Nephron (organoid): ENCODE measurements around the gene APOL4.
"Not testable (repeated sequence)": the region's sequence is repeated elsewhere in the genome, so short reads cannot be mapped to it uniquely, and the experiment has no call there.

ENCODE experiments used
- H3K27ac Mint-ChIP-seq, 3 experiments: 2 replicates each; pipeline ENCODE4 v1.8.0; 2020; ENCODE audit warnings: mixed read lengths in 3 of 3, mild to moderate bottlenecking in 2 of 3, moderate library complexity in 1 of 3
- H3K27me3 Mint-ChIP-seq: 2 replicates; pipeline ENCODE4 v1.8.0; 2021; ENCODE audit warnings: low read depth, mild to moderate bottlenecking, moderate library complexity, mixed read lengths
- H3K36me3 Mint-ChIP-seq: 2 replicates; pipeline ENCODE4 v1.8.0; 2020; ENCODE audit warnings: low read depth, mixed read lengths
- H3K4me1 Mint-ChIP-seq: 2 replicates; pipeline ENCODE4 v1.8.0; 2020; ENCODE audit warnings: mixed read lengths
- H3K4me3 Mint-ChIP-seq, 3 experiments: 2 replicates each; pipeline ENCODE4 v1.8.0; 2020; ENCODE audit warnings: mild to moderate bottlenecking in 3 of 3, mixed read lengths in 3 of 3, moderate library complexity in 2 of 3
- H3K9me3 Mint-ChIP-seq: 2 replicates; pipeline ENCODE4 v1.8.0; 2020; ENCODE audit warnings: mixed read lengths
- TF ChIP-seq, protein P1 (sequence below), 3 experiments: fragments of 200-600 bp; sonication (generic); IDR thresholded peaks; one replicate each; pipeline ENCODE4 v1.5.0; 2021; ENCODE audit warnings: antibody characterized with exemption in 3 of 3; ENCODE audit not compliant: unreplicated experiment in 3 of 3

APOL4 gene

DNA sequence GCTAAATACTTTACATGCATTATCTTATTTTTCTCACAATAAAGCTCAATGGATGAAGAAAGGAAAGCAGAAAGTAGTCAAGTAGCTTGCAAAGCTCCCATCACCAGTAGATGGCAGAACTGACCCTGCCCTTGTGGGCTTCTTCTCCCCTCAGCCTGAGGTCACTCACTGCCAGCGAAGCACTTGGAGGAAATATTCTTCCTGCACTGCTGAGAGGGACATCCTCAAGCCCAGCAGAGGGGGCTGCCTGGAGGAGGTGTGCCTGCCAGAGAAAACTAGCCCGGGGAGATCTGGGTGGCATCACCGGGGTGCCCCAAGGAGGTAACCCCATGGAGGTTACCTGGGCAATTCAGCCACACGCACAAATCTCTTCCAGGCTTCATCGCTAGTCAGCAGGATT is 6.6 kb downstream of the APOL4 start:
- no peaks in the 10 kb centered on the region for H3K36me3 Mint-ChIP-seq
- no peak overlapping the region for H3K4me3 Mint-ChIP-seq
- H3K9me3 Mint-ChIP-seq, result no peaks in the 10 kb centered on the region
- peak overlapping the region; percentile 94 to 99 (median 98) for H3K27ac Mint-ChIP-seq
- TF ChIP-seq, protein P1, sequence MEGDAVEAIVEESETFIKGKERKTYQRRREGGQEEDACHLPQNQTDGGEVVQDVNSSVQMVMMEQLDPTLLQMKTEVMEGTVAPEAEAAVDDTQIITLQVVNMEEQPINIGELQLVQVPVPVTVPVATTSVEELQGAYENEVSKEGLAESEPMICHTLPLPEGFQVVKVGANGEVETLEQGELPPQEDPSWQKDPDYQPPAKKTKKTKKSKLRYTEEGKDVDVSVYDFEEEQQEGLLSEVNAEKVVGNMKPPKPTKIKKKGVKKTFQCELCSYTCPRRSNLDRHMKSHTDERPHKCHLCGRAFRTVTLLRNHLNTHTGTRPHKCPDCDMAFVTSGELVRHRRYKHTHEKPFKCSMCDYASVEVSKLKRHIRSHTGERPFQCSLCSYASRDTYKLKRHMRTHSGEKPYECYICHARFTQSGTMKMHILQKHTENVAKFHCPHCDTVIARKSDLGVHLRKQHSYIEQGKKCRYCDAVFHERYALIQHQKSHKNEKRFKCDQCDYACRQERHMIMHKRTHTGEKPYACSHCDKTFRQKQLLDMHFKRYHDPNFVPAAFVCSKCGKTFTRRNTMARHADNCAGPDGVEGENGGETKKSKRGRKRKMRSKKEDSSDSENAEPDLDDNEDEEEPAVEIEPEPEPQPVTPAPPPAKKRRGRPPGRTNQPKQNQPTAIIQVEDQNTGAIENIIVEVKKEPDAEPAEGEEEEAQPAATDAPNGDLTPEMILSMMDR (IDR thresholded peaks at IDR 0.05; ENCODE audit: unreplicated experiment in 3 of 3), result peak; percentile 75 to 80 (median 75)
- peaks cover 47% of the 10 kb centered on the region for H3K4me1 Mint-ChIP-seq
- peaks cover 11% of the 10 kb centered on the region for H3K27me3 Mint-ChIP-seq

DNA sequence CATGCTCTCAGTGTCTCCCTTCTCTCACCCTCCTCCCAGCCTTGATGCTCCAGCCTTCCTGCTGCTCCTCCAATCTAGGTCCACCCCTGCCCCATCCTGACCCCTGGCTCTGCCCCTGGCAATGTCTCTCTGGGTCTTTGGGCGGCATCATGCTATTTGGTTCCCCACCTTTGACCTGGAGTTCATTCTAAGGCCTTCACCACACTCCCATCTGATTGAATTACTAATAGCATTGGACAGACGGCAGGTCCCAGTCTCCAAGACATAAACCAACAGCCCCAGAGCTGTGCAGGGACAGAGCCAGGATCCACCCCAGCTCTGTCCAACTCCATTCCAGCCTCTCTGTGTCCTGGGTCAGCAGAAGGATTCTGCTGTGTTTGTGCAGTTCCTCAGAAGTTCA is 7.2 kb downstream of the APOL4 start:
- Mint-ChIP-seq H3K27me3 (peaks cover 14% of the 10 kb centered on the region), H3K36me3 (no peaks in the 10 kb centered on the region), H3K4me1 (peaks cover 44% of the 10 kb centered on the region), H3K9me3 (no peaks in the 10 kb centered on the region), H3K27ac (peak overlapping the region in 2 of 3 experiments; percentile 94 to 99), H3K4me3 (no peak overlapping the region)
- TF ChIP-seq, protein P1 (IDR thresholded peaks at IDR 0.05; ENCODE audit: unreplicated experiment in 3 of 3), result no peak

DNA sequence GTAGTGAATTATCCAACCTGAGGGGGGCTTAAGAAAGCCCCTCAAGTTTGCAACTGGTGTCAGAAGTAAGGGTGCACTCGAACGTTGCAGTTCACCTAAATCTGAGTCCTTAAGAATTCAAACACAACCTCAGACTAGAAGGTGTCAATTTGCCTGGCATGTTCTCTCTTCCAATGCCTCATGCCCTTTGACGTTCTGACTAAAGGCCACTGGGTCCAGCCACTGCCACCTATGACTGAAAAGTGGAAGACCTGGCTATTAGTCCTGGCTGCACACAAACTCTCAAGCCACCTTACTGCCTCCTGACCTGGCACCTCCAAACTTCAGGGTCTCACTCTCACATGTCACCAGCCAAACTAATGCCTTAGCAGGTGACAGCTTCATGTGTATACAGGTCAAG is 8.0 kb downstream of the APOL4 start:
- H3K27ac Mint-ChIP-seq, result no peak overlapping the region
- TF ChIP-seq, protein P1 (IDR thresholded peaks at IDR 0.05; ENCODE audit: unreplicated experiment in 3 of 3), result no peak
- H3K4me3 Mint-ChIP-seq, result no peak overlapping the region
- H3K4me1 Mint-ChIP-seq, result peaks cover 41% of the 10 kb centered on the region
- H3K27me3 Mint-ChIP-seq, result peaks cover 18% of the 10 kb centered on the region
- no peaks in the 10 kb centered on the region for H3K9me3 Mint-ChIP-seq
- H3K36me3 Mint-ChIP-seq, result no peaks in the 10 kb centered on the region

DNA sequence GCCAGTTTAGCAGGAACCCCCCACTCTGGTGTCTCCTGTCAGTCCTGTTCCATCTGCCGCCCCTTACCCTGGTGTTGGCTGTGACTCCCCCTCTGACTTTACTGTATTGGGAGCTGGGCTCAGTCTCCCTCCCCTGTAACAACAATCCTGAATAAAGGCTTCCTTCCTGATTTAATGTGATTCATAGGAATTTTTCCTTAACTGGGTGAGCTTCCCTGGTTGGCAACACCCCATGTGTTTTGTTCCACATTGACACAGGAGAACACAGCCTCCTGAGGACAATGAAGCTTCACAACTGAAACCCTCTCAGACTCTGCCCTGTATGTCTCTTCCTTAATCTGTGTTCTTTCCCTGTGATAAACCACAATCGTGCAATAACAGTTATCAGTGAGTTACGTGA is 8.4 kb downstream of the APOL4 start:
- Mint-ChIP-seq H3K36me3 (no peaks in the 10 kb centered on the region), H3K4me3 (no peak overlapping the region), H3K27me3 (peaks cover 18% of the 10 kb centered on the region), H3K9me3 (no peaks in the 10 kb centered on the region), H3K4me1 (peaks cover 37% of the 10 kb centered on the region), H3K27ac (no peak overlapping the region)
- TF ChIP-seq, protein P1 (IDR thresholded peaks at IDR 0.05; ENCODE audit: unreplicated experiment in 3 of 3), result no peak

DNA sequence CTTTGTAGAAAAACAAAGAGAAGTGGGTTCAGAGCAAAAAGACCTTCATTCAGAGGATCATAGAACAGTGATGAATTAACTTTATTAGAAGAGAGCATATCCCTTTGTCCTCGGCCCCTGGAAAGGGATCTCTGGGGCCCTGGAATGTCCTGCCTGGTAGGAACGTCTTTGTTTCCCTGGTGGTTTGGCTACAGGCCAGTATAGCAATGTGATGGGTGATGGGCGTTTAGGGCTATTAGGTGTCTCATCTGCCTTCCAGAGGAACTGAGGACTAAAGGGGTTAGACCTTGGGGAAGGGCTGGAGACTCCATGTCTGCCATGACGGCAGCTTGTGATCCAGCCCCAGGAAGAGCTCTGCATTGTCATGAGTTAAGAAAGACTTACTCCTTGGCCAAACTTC is 9.1 kb downstream of the APOL4 start:
- no peak overlapping the region for H3K4me3 Mint-ChIP-seq
- no peaks in the 10 kb centered on the region for H3K9me3 Mint-ChIP-seq
- peak overlapping the region in 1 of 3 experiments; percentile 13 for H3K27ac Mint-ChIP-seq
- peaks cover 21% of the 10 kb centered on the region for H3K27me3 Mint-ChIP-seq
- TF ChIP-seq, protein P1 (IDR thresholded peaks at IDR 0.05; ENCODE audit: unreplicated experiment in 3 of 3), result no peak
- H3K4me1 Mint-ChIP-seq, result peaks cover 30% of the 10 kb centered on the region
- no peaks in the 10 kb centered on the region for H3K36me3 Mint-ChIP-seq

DNA sequence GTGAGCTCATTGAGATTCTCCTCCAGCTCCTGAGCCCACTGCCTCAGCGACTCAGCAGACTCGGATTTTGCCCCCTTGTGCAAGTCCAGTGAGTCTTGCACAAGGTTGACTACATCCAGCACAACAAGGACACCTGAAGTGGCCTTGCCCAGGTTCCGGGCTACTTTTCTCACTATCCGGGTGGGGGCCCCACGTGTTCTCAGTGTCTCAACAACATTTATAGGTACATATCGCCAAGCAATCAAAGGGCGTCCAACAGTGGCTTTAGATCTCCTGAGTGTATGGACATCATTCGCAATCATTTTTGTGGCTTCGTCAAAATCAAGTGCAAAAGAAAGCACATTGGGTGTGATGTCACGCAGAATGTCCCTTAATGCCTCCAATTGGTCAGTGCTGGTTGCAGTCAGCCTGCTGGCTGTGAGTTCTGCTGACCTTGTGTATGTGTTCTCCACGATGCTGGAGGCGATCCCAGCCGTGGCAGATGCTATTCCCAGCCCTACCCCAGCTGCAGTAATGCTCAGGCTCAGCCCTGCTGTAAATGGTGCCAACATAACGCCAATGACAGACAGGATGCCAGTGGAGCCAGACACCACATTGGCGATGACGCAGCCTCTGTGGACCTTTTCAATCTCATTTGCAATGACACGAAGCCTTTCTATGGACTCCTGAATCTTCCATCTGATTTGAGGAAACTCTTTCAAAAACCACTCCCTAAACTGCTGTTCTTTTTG is 10.3 kb downstream of the APOL4 start:
- TF ChIP-seq, protein P1 (IDR thresholded peaks at IDR 0.05; ENCODE audit: unreplicated experiment in 3 of 3), result no peak
- Mint-ChIP-seq H3K4me3 (no peak overlapping the region), H3K27ac (no peak overlapping the region), H3K4me1 (peaks cover 18% of the 10 kb centered on the region), H3K36me3 (no peaks in the 10 kb centered on the region), H3K27me3 (peaks cover 21% of the 10 kb centered on the region), H3K9me3 (no peaks in the 10 kb centered on the region)

DNA sequence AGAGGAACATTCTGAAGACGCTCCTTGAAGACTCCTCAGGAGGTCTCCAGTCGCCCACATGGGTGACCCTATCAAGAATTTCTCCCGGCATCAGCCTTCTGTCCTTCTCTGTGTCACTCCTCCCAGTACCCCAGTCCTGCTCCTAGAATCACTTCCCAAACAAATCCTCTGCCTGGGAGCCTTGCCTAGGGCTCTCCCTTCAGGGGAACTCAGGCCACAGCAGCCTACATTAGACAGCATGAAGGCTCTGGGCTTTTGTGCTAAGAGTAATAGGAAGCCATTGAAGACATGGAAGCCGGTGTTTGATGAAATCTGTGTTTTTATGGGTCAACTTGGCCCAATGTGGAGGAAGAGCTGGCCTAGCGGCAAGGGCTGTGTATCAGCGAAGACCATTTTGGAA is 13.7 kb downstream of the APOL4 start:
- not testable (repeated sequence) for H3K27ac Mint-ChIP-seq, H3K36me3 Mint-ChIP-seq, H3K4me3 Mint-ChIP-seq, H3K9me3 Mint-ChIP-seq
- Mint-ChIP-seq H3K4me1 (peaks cover 14% of the 10 kb centered on the region), H3K27me3 (peaks cover 21% of the 10 kb centered on the region)
